ENCODE measurements around the gene XRCC5.

The XRCC5 gene

GRCh38 chr2:216086207-216086893 lies 22.8 kb upstream of the XRCC5 start:
- no peak for DNase-seq (ENCODE audit: low read depth)

- no peak for DNase-seq (ENCODE audit: low read depth)
These were observed 18.8 kb upstream of the XRCC5 start for GRCh38 chr2:216090369-216090786.

DNA sequence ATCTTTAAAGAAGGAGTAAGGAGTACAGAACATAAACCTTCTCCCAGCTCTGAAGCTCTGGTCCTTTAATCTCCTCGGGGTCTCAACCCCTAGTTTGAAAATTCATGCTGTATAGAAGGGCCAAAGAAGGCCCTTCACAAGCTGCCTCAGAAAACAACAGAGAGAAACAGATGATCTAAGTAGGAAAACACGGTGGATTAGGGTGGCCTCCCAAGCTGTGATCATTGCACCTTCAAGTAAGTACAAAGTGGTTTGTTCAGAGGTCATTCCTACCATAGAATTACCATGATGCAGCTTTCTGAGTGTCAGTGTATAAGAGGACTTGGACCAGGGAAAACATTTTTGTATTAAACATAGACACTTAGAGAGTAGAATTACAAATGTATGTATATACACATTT lies 16.5 kb upstream of the XRCC5 start:
- DNase-seq (ENCODE audit: low read depth) = no peak

DNA sequence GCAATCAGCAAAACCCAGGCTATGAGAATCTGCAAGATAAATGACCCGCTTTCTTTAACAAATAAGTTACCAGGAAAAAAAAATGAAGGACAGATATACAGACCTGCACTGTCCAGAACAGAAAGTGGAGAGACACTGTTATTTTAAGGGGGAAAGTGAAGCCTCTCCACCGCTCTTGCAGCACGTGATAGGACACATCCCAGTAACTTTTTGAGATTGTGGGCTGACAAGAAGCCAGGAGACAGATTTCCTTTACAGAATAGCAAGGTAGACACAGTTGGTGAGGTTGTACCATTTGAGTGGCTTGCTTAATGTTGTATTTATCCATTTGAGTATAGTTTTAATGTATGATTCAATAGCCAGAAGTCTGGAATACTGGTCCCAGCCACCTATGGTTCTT lies 14.4 kb upstream of the XRCC5 start:
- no peak for DNase-seq (ENCODE audit: low read depth)

- DNase-seq (ENCODE audit: low read depth) = no peak
These were observed 10.5 kb upstream of the XRCC5 start for GRCh38 chr2:216098421-216099334.

- no peak for DNase-seq (ENCODE audit: low read depth)
These were observed 8.0 kb upstream of the XRCC5 start for GRCh38 chr2:216101109-216101508.

DNA sequence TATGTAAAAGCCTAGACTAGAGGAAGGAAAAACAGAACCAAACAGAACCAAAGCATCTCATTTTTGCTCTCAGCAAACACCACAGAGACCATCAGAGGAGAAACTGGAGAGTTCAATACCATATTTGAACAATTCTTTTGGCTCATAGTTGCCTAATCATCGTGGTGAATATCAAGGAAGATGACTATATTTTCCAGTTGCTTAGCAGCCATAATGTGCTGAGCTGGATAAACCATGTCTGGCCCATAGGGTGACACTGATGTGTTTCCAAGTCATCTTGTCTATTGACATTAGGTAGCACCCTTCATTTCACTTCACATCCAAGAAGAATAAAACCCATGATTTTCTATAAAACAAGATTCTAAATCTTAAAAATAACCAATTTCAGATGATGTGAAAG lies 5.9 kb upstream of the XRCC5 start:
- no peak for DNase-seq (ENCODE audit: low read depth)

- no peak for DNase-seq (ENCODE audit: low read depth)
These were observed 4.5 kb upstream of the XRCC5 start for GRCh38 chr2:216104691-216105090.

- no peak for DNase-seq (ENCODE audit: low read depth)
These were observed 1.8 kb upstream of the XRCC5 start for GRCh38 chr2:216107320-216107719.

DNA sequence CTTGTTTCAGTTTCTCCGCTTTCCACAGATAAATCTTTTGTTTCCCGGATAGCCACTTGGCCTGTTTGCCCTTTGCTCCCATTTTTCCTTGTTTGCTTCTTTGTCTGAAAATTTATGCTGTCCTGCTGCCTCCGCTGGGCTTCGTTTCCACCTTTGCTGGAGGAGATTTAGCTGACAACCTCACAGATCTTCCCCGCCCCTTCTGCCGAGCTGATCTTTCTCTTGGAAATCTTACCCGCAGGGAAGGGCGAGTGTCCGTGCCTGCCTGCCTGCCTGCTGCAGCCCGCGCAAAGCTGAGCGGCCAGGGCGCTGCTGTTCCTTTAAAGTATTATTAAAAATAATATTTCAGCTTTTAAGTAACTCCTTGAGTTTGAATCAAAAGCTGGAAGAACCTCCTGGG lies 1.4 kb upstream of the XRCC5 start:
- no peak for DNase-seq (ENCODE audit: low read depth)

- no peak for DNase-seq (ENCODE audit: low read depth)
These were observed 710 bp upstream of the XRCC5 start for GRCh38 chr2:216108310-216108966.

DNA sequence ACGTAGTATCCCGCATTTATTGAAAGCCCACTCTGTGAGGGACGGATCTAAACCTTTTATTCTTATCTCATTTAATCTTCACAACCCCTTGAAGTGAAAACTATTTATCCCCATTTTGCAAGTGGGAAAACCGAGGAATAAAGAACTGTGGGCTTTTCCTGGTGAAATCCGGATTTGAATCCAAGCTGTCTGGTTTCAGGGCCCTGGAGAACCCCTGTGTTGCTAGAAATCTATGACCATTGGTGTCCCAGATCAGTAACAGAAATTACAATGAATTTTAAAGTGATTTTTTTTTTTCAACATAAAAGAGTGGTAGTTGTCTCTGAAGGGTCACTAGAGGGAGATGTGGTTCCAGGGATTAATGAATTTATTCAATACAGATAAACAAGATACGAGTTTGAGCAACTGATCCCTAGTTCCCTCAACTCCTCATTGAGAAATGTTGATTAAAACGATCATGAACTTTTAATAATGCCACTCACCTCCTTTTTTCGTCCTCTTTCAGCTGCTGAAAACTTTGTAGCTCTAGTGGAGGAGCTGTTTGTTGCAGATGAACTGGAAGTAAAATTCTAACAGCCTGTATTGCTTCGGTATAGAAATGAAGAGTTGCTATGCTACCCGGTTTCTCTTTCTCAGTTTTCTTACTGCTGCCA lies 940 bp downstream of the XRCC5 start:
- no peak for DNase-seq (ENCODE audit: low read depth)

DNA sequence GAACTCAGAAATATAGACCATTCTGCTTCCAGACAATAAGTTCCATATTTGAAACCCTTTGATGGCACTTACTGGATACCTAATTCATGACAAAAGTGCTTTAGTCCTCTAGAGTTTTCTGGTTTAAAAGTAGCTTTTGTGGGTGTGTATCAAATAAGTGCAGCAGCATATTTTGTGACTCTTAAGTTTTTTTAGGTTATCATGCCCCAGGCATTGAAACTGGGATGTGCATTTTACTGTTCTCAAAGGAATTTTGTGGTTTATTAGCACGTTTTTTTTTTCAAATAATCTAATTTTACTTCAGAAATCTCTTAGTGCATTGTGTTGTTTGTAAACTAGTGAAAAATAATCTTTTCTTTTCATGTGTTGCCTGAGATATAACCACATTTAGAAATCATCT lies 1.5 kb downstream of the XRCC5 start:
- DNase-seq (ENCODE audit: low read depth) = no peak

GRCh38 chr2:216111122-216111521 lies 2.0 kb downstream of the XRCC5 start:
- DNase-seq (ENCODE audit: low read depth) = no peak

GRCh38 chr2:216112926-216113325 lies 3.8 kb downstream of the XRCC5 start:
- DNase-seq (ENCODE audit: low read depth) = no peak

GRCh38 chr2:216113572-216113971 lies 4.4 kb downstream of the XRCC5 start:
- no peak for DNase-seq (ENCODE audit: low read depth)

DNA sequence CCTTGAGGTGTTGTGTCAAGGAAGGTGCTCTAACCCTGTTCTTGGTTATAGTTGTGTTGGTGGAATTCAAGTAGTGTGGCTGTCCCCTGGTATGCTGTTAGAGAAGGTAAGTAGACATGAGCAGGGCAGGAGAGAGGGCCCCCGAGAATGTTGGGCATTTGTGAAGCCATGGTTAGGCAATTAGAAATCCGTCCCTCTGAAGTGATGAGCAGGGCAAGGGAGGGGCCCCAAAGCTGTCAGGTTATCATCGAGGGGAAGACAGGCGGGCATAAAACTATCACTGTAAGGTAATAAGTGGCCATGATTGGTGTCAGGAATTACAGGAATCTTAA lies 5.2 kb downstream of the XRCC5 start:
- DNase-seq (ENCODE audit: low read depth) = no peak

DNA sequence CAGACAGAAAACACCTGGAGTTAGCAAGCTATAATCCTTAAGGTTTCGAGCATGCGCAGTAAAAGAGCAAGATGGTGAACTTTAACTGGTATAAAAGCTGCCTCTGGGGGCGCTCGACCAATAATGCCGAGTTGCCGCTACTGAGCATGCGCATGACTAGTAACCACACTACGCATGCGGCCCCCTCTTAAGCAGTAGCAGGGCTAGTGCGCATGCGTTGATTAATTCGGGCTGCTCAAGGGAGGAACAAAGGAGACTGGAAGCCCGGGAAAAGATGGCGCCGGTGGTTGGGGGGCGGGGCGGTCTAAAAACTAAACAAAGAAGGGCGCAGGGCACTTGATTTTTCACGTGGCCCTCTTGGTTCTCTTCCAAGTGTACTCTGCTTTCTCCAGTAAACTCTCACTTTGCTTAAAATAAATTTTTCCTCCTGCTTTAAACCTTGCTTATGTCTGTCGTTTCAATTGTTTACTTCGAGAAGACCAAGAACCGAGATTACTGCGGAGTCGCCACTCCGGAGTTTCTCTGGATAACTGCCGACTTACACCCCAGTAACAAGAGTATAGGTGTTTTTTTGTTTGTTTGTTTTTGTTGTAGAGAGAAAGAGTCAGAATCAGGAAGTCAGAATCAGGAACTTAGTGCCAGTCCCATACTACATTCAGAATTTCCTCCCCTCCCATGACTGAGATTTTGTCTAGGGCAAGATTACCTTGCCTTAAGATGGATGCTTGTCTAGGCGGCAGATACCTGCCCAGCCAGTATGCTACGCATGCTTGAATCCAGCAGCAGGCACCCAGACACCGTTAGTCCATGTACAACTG lies 5.8 kb downstream of the XRCC5 start:
- peak; percentile 95 for DNase-seq (ENCODE audit: low read depth)

GRCh38 chr2:216116418-216116817 lies 7.3 kb downstream of the XRCC5 start:
- no peak for DNase-seq (ENCODE audit: low read depth)

GRCh38 chr2:216117561-216118340 lies 8.6 kb downstream of the XRCC5 start:
- no peak for DNase-seq (ENCODE audit: low read depth)

GRCh38 chr2:216118474-216118873 lies 9.3 kb downstream of the XRCC5 start:
- no peak for DNase-seq (ENCODE audit: low read depth)
